HepG2 (cell line): ENCODE data around the gene OGG1. TPM values are rescaled to one million over a fixed set of nuclear protein-coding genes. Genes with fewer than 3 reads are reported as not detected.

Experiments used
- ATAC-seq: fragments of 200-7000 bp; cut with Tn5 transposase; 3 replicates; pipeline ENCODE4 v1.9.1; 2020; ENCODE audit warnings: mild to moderate bottlenecking, moderate library complexity
- BruUV-seq: library from RNA; stranded (reverse); fragments of 400-500 nt; replicated peaks from 2 replicates; lab custom pipeline; 2021; lab: Mats Ljungman, UMichigan
- CTCF ChIA-PET: fragments of 300-600 bp; formaldehyde crosslinking; extraction: SDS; loops from one replicate; lab custom pipeline; 2021; ENCODE audit warnings: low total read pairs, inconsistent platforms, low intra/inter-chr PET ratio; lab: Yijun Ruan, JAX
- POLR2A ChIA-PET: fragments of 350-600 bp; sonication (Branson Sonifier 250); formaldehyde crosslinking; loops from one replicate; lab custom pipeline; 2020; ENCODE audit warnings: antibody characterized with exemption, inconsistent platforms; lab: Yijun Ruan, JAX
- DNase-seq: peaks from one replicate; pipeline ENCODE4 v3.0.0-alpha.2; 2015; ENCODE audit warnings: low spot score
- FAIRE-seq: peaks from 3 replicates; lab custom pipeline; 2011; peaks lifted over from hg19 to GRCh38; lab: Jason Lieb, UNC
- H2AFZ ChIP-seq: one replicate; pipeline ENCODE4 v1.6.1; 2011; ENCODE audit warnings: low read length, inconsistent platforms
- H3K27ac ChIP-seq: fragments of 300-600 bp; 3 replicates; pipeline ENCODE4 v1.8.0; 2011; ENCODE audit warnings: mixed run types, mild to moderate bottlenecking, mixed read lengths, low read length, inconsistent platforms; ENCODE audit not compliant: insufficient read depth; ENCODE audit errors: extremely low read length
- H3K27me3 ChIP-seq, 2 experiments: fragments of 200-600 bp in 1 of 2; 2 replicates in 1 of 2; 3 replicates in 1 of 2; pipeline versions ENCODE4 v1.6.0 to v1.8.0; 2011; ENCODE audit warnings: low read length in 2 of 2, mild to moderate bottlenecking in 2 of 2, moderate library complexity in 2 of 2, inconsistent platforms in 1 of 2; ENCODE audit not compliant: insufficient read depth in 2 of 2, control insufficient read depth in 1 of 2
- H3K36me3 ChIP-seq, 2 experiments: fragments of 200-600 bp in 1 of 2; replicated peaks in 1 of 2; 2 replicates in 1 of 2; 3 replicates in 1 of 2; pipeline versions ENCODE4 v1.5.1 to v1.8.0; 2011; ENCODE audit warnings: low read length in 2 of 2, inconsistent platforms in 1 of 2; ENCODE audit not compliant: insufficient read depth in 2 of 2, control insufficient read depth in 1 of 2
- H3K4me1 ChIP-seq: 2 replicates; pipeline ENCODE4 v1.5.1; 2012; ENCODE audit warnings: low read length, inconsistent platforms; ENCODE audit not compliant: insufficient read depth
- H3K4me2 ChIP-seq: 2 replicates; pipeline ENCODE4 v1.6.0; 2011; ENCODE audit warnings: low read depth, low read length, inconsistent platforms
- H3K4me3 ChIP-seq, 3 experiments: fragments of 200-600 bp in 1 of 3; sonication (generic), shearing (Covaris generic) in 1 of 3; replicated peaks in 1 of 3; 2 replicates each; pipeline ENCODE4 v1.5.1; 2011 to 2016; ENCODE audit warnings: low read length in 3 of 3, inconsistent platforms in 2 of 3, low read depth in 2 of 3, mild to moderate bottlenecking in 2 of 3, control low read depth in 1 of 3, mixed read lengths in 1 of 3; ENCODE audit not compliant: insufficient read depth in 1 of 3
- H3K79me2 ChIP-seq: one replicate; pipeline ENCODE4 v1.6.1; 2011; ENCODE audit warnings: low read length, inconsistent platforms; ENCODE audit not compliant: insufficient read depth
- H3K9ac ChIP-seq: 2 replicates; pipeline ENCODE4 v1.6.0; 2011; ENCODE audit warnings: mild to moderate bottlenecking, low read depth, low read length, inconsistent platforms; ENCODE audit not compliant: insufficient read depth
- H3K9me3 ChIP-seq: 2 replicates; pipeline ENCODE4 v1.5.1; 2012; ENCODE audit warnings: mild to moderate bottlenecking, low read length
- H4K20me1 ChIP-seq: 2 replicates; pipeline ENCODE4 v1.6.0; 2011; ENCODE audit warnings: inconsistent platforms, mild to moderate bottlenecking, low read length, moderate library complexity; ENCODE audit not compliant: insufficient read depth
- ATAD3A ChIP-seq: sonication (generic); formaldehyde crosslinking; IDR thresholded peaks from 2 replicates; pipeline ENCODE4 v1.4.0; 2020; ENCODE audit warnings: missing genetic modification reagents
- ATF2 ChIP-seq: sonication (generic); formaldehyde crosslinking; IDR thresholded peaks from 2 replicates; pipeline ENCODE4 v1.4.0; 2020; ENCODE audit warnings: missing genetic modification reagents
- BCL3 ChIP-seq: sonication (generic); formaldehyde crosslinking; IDR thresholded peaks from 2 replicates; pipeline ENCODE4 v1.5.1; 2020; ENCODE audit warnings: mild to moderate bottlenecking, missing genetic modification reagents, moderate library complexity
- ETS1 ChIP-seq: sonication (generic); formaldehyde crosslinking; IDR thresholded peaks from 2 replicates; pipeline ENCODE4 v1.4.0; 2020; ENCODE audit warnings: missing genetic modification reagents
- JARID2 ChIP-seq: sonication (generic); formaldehyde crosslinking; IDR thresholded peaks from 2 replicates; pipeline ENCODE4 v1.8.1; 2023; ENCODE audit warnings: missing genetic modification reagents, inconsistent platforms; ENCODE audit not compliant: insufficient replicate concordance
- MAFK ChIP-seq, 2 experiments: IDR thresholded peaks in 1 of 2; conservative IDR thresholded peaks in 1 of 2; 2 replicates each; pipeline ENCODE4 v1.6.1; 2011; ENCODE audit warnings: improper control_type of control experiment in 2 of 2, low read length in 2 of 2
- POLR2G ChIP-seq: fragments of 200-400 bp; formaldehyde crosslinking; IDR thresholded peaks from 2 replicates; pipeline ENCODE4 v1.6.1; 2018; ENCODE audit warnings: mild to moderate bottlenecking, low read depth, low read length, moderate library complexity
- RBFOX2 ChIP-seq: fragments of 200-400 bp; formaldehyde crosslinking; IDR thresholded peaks from 2 replicates; pipeline ENCODE4 v1.6.1; 2017; ENCODE audit warnings: low read depth, mild to moderate bottlenecking, low read length
- SMAD9 ChIP-seq: sonication (generic); formaldehyde crosslinking; IDR thresholded peaks from 2 replicates; pipeline ENCODE4 v1.5.1; 2020; ENCODE audit warnings: mild to moderate bottlenecking, missing genetic modification reagents
- SMARCE1 ChIP-seq: fragments of 450-650 bp; IDR thresholded peaks from 2 replicates; pipeline ENCODE4 v1.6.1; 2017; ENCODE audit warnings: borderline replicate concordance
- ZFP36L2 ChIP-seq: sonication (generic); formaldehyde crosslinking; IDR thresholded peaks from 2 replicates; pipeline ENCODE4 v1.4.0; 2020; ENCODE audit warnings: missing genetic modification reagents
- ZFP37 ChIP-seq: sonication (generic); formaldehyde crosslinking; IDR thresholded peaks from 2 replicates; pipeline ENCODE4 v1.4.0; 2020; ENCODE audit warnings: missing genetic modification reagents, borderline replicate concordance
- ZNF550 ChIP-seq: sonication (generic); formaldehyde crosslinking; IDR thresholded peaks from 2 replicates; pipeline ENCODE4 v1.4.0; 2020; ENCODE audit warnings: mild to moderate bottlenecking, missing genetic modification reagents, borderline replicate concordance
- ZNF773 ChIP-seq: sonication (generic); formaldehyde crosslinking; IDR thresholded peaks from 2 replicates; pipeline ENCODE4 v1.4.0; 2020; ENCODE audit warnings: missing genetic modification reagents, borderline replicate concordance
- WGBS: methylation state at CpG from one replicate; pipeline ENCODE4 v1.1.6; 2017; ENCODE audit warnings: low lambda C conversion rate; 5-methylcytosine and 5-hydroxymethylcytosine counted together
- in situ Hi-C: cut with HindIII; loops from 2 replicates; pipeline ENCODE4 v1.10.0; 2017; ENCODE audit warnings: low pct_unique_long_range_greater_than_20kb; ENCODE audit not compliant: extremely low pct_ligation_motif_present
- intact Hi-C: fragments of 100-400 bp; cut with micrococcal nuclease; formaldehyde crosslinking; loops from one replicate; pipeline ENCODE4 v1.10.0; 2022; ENCODE audit not compliant: unreplicated experiment
- polyA plus RNA-seq, 8 experiments: library from polyadenylated mRNA; depleted of rRNA in 3 of 8; stranded (reverse) in 7 of 8; unstranded in 1 of 8; fragments of >200 nt; fragmentation: Illumina TruSeq in 4 of 8; extraction: Trizol in 4 of 8; gene quantifications; 2 replicates each; pipeline versions ENCODE4 v1.2.1 to v1.2.3, GENCODE V29; 2011 to 2016; ENCODE audit warnings: low read depth in 4 of 8, missing spikeins in 1 of 8, mixed read lengths in 1 of 8; ENCODE audit not compliant: insufficient read depth in 1 of 8
- total RNA-seq, 5 experiments: library from RNA; depleted of rRNA; stranded (reverse); fragments of >200 nt; fragmentation: Illumina TruSeq; extraction: Trizol; gene quantifications; 2 replicates each; pipeline ENCODE4 v1.2.3, GENCODE V29; 2016; ENCODE audit warnings: low read depth in 1 of 5

The OGG1 gene
- total and polyA plus RNA-seq, 2 of the 13 experiments (the other 11 are each of a cell fraction or from before 2014, with no cell fraction given) = 28.7 to 33.2 TPM

GRCh38 chr3:9760779-9761505 lies 11.2 kb downstream of the OGG1 start:
- intact Hi-C loops = no loop called here
- no peak for FAIRE-seq
- Histone ChIP-seq H3K4me1 (no peaks in the 10 kb centered on the region), H3K27me3 (no peaks in the 10 kb centered on the region), H3K36me3 (peaks cover 6 to 68% of the 10 kb centered on the region in 2 experiments), H2AFZ (no peak overlapping the region), H3K4me3 (no peak overlapping the region), H3K79me2 (no peaks in the 10 kb centered on the region), H3K9me3 (no peaks in the 10 kb centered on the region), H3K27ac (no peak overlapping the region), H3K9ac (no peak overlapping the region), H3K4me2 (no peak overlapping the region), H4K20me1 (no peaks in the 10 kb centered on the region)
- TF ChIP-seq SMAD9 (CRISPR knock-in tag) = no peak
- TF ChIP-seq ATAD3A (CRISPR knock-in tag) = no peak
- TF ChIP-seq RBFOX2 = 0 out of 2 replicates have a peak, but pooled peaks have one; percentile 16
- in situ Hi-C loops = no loop called here
- no peak for DNase-seq
- POLR2A ChIA-PET = interaction anchor here (3.5 kb wide), 1 partner anchor 11 kb away, joined by 12 read pairs; the partner anchor contains the start of gene OGG1
- no peak for ATAC-seq
- WGBS = 95% methylated on average over 10 of the region's 10 CpGs
- CTCF ChIA-PET = no interaction called here
- TSS peak; percentile 27 for BruUV-seq

- FAIRE-seq (no peak), ATAC-seq (no peak), DNase-seq (no peak)
- TSS peak; percentile 14 for BruUV-seq
- no peak overlapping the region for H3K27ac ChIP-seq
- ChIA-PET POLR2A (interaction anchor here (3.5 kb wide), 1 partner anchor 12 kb away, joined by 12 read pairs; the partner anchor contains the start of gene OGG1), CTCF (no interaction called here)
- intact Hi-C loops = no loop called here
- no peak overlapping the region for H2AFZ ChIP-seq
- no peaks in the 10 kb centered on the region for H3K4me1 ChIP-seq
- H3K36me3 ChIP-seq = peaks cover 6 to 60% of the 10 kb centered on the region in 2 experiments
- 97% methylated on average over 5 of the region's 5 CpGs for WGBS
- H3K27me3 ChIP-seq = no peaks in the 10 kb centered on the region
- H3K79me2 ChIP-seq = no peaks in the 10 kb centered on the region
- H3K9me3 ChIP-seq = no peaks in the 10 kb centered on the region
- H4K20me1 ChIP-seq = no peaks in the 10 kb centered on the region
- no peak overlapping the region for H3K4me2 ChIP-seq
- H3K4me3 ChIP-seq = no peak overlapping the region
- no peak overlapping the region for H3K9ac ChIP-seq
- in situ Hi-C loops = no loop called here
- TF ChIP-seq ZNF773 (CRISPR knock-in tag) (no peak), POLR2G (0 out of 2 replicates have a peak, but pooled peaks have one; percentile 40), BCL3 (CRISPR knock-in tag) (no peak), ZFP36L2 (CRISPR knock-in tag) (no peak), ZFP37 (CRISPR knock-in tag) (no peak), SMARCE1 (no peak), ZNF550 (no peak), ETS1 (no peak), MAFK (conservative IDR thresholded peaks at IDR 0.05 in 1 of 2, IDR thresholded peaks at IDR 0.05 in 1 of 2; ENCODE audit: low read length in 2 of 2) (no peak), ATF2 (CRISPR knock-in tag) (no peak), JARID2 (no peak)
Observed at GRCh38 chr3:9761919-9762318, 12.2 kb downstream of the OGG1 start.
